ENCODE data around the gene FBXL19. TPM values are rescaled to one million over a fixed set of nuclear protein-coding genes. Genes with fewer than 3 reads are reported as not detected.

Gene FBXL19
- total and polyA plus RNA-seq, 2 of the 13 experiments (the other 11 are each of a cell fraction or from before 2014, with no cell fraction given): 6.0 to 13.7 TPM

GRCh38 chr16:30949650-30950515 lies 26.5 kb downstream of the FBXL19 start (continued):
- peak; percentile 87 for TF ChIP-seq ATF2 (CRISPR knock-in tag; IDR thresholded peaks at IDR 0.05)
- TF ChIP-seq ZMYM4 (CRISPR knock-in tag; IDR thresholded peaks at IDR 0.05): peak; percentile 85
- peak; percentile 68; the same call in 1 of the 2 replicates for TF ChIP-seq STAT5B (CRISPR knock-in tag; IDR thresholded peaks at IDR 0.05)
- TF ChIP-seq THAP9 (CRISPR knock-in tag; IDR thresholded peaks at IDR 0.05; ENCODE audit: borderline replicate concordance): peak; percentile 74; the same call in 1 of the 2 replicates
- TF ChIP-seq JUN (CRISPR knock-in tag; IDR thresholded peaks at IDR 0.05): 0 out of 2 replicates have a peak, but pooled peaks have one; percentile 70
- no peak for TF ChIP-seq PRDM15 (CRISPR knock-in tag; IDR thresholded peaks at IDR 0.05)
- peak; percentile 75 for TF ChIP-seq SKIL (CRISPR knock-in tag; IDR thresholded peaks at IDR 0.05; ENCODE audit: borderline replicate concordance)
- peak; percentile 11; the same call in 1 of the 2 replicates for TF ChIP-seq ZBTB21 (CRISPR knock-in tag; IDR thresholded peaks at IDR 0.05)
- TF ChIP-seq SOX6 (IDR thresholded peaks at IDR 0.05): no peak
- peak; percentile 76 for TF ChIP-seq SOX6 (CRISPR knock-in tag; IDR thresholded peaks at IDR 0.05)
- no peak for TF ChIP-seq TEAD2 (CRISPR knock-in tag; IDR thresholded peaks at IDR 0.05)
- TF ChIP-seq ZNF138 (CRISPR knock-in tag; IDR thresholded peaks at IDR 0.05; ENCODE audit: low read depth): peak; percentile 83
- peak; percentile 92; the same call in 1 of the 2 replicates for TF ChIP-seq RXRB (CRISPR knock-in tag; IDR thresholded peaks at IDR 0.05; ENCODE audit: borderline replicate concordance)
- no peak for TF ChIP-seq TAF15 (IDR thresholded peaks at IDR 0.05; ENCODE audit: low read depth, low read length, poor library complexity, severe bottlenecking)

Measured in HepG2 (cell line).